Measurements from ENCODE around the gene MBL2.

DNA sequence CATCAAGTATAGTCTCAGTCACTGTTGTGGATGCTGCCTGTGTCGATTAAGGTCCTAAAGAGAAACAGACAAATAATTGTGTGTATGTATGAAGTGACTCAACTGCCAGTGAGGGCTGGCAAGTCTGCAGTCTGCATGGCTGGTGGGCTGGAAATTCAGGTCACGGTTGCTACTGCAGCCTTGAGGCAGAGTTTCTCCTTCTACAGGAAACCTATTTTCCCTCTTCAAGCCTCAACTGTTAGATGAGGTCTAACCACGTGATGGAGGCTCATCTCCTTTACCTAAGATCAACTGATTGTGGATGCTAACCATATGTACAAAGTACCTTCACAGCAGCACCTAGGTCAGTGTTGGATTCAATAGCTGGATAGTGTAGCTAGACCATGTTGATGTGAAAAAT, 29.9 kb downstream of the MBL2 start:
- TF ChIP-seq EZH2 (IDR thresholded peaks at IDR 0.05; ENCODE audit: borderline replicate concordance, insufficient read depth, low read length, poor library complexity, severe bottlenecking) (no peak), POLR2AphosphoS5 (IDR thresholded peaks at IDR 0.05) (no peak), EP300 (conservative IDR thresholded peaks at IDR 0.05; ENCODE audit: poor library complexity, severe bottlenecking) (no peak), RAD21 (conservative IDR thresholded peaks at IDR 0.05) (no peak), TAF1 (IDR thresholded peaks at IDR 0.05; ENCODE audit: low read depth) (no peak), MXI1 (conservative IDR thresholded peaks at IDR 0.05; ENCODE audit: poor library complexity, severe bottlenecking) (no peak)
- TF ChIP-seq, protein P1, sequence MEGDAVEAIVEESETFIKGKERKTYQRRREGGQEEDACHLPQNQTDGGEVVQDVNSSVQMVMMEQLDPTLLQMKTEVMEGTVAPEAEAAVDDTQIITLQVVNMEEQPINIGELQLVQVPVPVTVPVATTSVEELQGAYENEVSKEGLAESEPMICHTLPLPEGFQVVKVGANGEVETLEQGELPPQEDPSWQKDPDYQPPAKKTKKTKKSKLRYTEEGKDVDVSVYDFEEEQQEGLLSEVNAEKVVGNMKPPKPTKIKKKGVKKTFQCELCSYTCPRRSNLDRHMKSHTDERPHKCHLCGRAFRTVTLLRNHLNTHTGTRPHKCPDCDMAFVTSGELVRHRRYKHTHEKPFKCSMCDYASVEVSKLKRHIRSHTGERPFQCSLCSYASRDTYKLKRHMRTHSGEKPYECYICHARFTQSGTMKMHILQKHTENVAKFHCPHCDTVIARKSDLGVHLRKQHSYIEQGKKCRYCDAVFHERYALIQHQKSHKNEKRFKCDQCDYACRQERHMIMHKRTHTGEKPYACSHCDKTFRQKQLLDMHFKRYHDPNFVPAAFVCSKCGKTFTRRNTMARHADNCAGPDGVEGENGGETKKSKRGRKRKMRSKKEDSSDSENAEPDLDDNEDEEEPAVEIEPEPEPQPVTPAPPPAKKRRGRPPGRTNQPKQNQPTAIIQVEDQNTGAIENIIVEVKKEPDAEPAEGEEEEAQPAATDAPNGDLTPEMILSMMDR (IDR thresholded peaks at IDR 0.05; ENCODE audit: poor library complexity, severe bottlenecking) = no peak
- TF ChIP-seq, protein P2, sequence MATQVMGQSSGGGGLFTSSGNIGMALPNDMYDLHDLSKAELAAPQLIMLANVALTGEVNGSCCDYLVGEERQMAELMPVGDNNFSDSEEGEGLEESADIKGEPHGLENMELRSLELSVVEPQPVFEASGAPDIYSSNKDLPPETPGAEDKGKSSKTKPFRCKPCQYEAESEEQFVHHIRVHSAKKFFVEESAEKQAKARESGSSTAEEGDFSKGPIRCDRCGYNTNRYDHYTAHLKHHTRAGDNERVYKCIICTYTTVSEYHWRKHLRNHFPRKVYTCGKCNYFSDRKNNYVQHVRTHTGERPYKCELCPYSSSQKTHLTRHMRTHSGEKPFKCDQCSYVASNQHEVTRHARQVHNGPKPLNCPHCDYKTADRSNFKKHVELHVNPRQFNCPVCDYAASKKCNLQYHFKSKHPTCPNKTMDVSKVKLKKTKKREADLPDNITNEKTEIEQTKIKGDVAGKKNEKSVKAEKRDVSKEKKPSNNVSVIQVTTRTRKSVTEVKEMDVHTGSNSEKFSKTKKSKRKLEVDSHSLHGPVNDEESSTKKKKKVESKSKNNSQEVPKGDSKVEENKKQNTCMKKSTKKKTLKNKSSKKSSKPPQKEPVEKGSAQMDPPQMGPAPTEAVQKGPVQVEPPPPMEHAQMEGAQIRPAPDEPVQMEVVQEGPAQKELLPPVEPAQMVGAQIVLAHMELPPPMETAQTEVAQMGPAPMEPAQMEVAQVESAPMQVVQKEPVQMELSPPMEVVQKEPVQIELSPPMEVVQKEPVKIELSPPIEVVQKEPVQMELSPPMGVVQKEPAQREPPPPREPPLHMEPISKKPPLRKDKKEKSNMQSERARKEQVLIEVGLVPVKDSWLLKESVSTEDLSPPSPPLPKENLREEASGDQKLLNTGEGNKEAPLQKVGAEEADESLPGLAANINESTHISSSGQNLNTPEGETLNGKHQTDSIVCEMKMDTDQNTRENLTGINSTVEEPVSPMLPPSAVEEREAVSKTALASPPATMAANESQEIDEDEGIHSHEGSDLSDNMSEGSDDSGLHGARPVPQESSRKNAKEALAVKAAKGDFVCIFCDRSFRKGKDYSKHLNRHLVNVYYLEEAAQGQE (IDR thresholded peaks at IDR 0.05; ENCODE audit: borderline replicate concordance) = no peak

All from neural cell (in vitro differentiated cells).